ENCODE results near the gene TXNRD1.
"Not testable (repeated sequence)": the region's sequence is repeated elsewhere in the genome, so short reads cannot be mapped to it uniquely, and the experiment has no call there.

The TXNRD1 gene

DNA sequence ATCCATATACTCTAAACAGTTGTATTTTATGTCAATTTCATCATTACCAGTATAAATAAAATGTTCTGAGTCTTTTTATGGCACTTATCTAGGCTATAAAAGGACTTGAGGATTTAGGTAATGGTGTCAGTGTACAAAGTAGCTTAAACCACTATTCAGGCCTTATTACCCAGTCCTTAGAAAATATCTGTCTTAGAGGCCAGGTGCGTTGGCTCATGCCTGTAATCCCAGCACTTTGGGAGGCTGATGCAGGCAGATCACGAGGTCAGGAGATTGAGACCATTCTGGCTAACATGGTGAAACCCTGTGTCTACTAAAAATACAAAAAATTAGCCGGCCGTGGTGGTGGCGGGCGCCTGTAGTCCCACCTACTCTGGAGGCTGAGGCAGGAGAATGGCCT, 112.7 kb downstream of the TXNRD1 start:
- not testable (repeated sequence) for DNase-seq (ENCODE audit: low spot score)

DNA sequence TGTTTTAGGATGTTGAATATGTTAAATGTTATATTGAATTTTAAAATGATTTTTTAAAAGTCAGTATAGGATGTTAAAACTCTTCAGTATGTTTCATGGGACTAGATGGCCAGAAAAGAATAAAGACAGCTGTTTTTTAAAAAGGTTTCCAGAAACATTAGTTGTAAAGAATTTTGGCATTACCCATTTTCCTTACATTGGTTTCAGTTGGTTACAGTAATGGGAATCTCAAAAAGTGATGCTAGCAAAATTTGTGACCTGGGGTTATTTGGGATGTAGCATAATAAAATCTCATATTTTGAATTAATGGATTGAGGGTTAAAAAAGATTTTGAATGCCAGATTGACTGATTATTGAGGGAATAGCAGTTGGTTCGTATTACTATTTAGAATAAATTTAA, 113.2 kb downstream of the TXNRD1 start:
- no peak for DNase-seq (ENCODE audit: low spot score)

DNA sequence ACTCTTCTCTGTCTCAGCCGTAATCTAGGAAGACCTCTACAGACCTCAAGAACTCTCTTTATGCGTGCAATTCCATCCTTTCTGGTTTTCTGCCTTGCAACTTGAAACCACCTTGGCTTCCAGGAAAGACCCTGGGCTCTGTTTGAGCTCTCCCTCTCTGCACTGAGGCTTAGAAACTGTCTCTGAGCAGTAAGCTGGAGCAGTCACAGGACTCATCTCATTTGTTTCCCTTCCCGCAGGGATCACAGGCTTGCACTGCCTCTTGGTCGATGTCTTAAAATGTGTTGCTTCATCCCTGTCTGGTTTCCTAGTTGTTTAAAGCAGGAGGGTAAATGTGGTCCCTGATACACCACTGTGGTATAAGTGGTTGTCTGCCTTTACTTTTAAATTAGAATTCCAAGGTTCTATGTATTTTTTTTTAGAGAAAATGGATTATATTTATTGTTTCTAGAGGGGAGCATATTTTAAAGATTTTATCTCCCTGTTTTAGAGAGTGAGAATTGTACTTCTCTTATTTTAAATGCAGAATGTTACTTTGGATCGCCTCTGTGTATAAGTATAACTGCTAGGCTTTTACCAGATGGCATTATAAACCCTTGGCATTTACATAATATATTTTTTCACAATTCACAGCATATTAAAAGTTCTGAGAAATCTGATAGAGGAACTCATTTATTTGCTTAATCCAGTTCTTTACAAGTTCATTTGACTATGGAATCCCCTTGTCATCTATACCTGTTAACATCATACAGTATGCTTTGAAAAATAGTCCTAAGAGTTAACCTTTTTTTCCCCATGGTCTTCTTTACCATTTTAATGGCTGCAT, 114.3 kb downstream of the TXNRD1 start:
- no peak for DNase-seq (ENCODE audit: low spot score)

DNA sequence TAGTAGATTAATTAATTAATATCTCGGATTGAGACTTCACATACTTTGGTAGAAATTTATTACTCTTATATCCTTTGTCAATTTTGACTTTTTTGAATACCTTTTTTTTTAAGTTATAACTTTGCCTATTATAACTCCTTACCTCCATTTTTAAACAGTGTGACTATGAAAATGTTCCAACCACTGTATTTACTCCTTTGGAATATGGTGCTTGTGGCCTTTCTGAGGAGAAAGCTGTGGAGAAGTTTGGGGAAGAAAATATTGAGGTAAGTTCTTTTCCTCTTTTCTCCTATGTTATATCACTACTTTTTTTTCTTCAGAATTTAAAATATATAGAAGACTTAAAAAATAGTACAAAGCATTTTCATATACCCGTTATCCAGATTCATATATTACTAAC, 115.8 kb downstream of the TXNRD1 start:
- no peak for DNase-seq (ENCODE audit: low spot score)

DNA sequence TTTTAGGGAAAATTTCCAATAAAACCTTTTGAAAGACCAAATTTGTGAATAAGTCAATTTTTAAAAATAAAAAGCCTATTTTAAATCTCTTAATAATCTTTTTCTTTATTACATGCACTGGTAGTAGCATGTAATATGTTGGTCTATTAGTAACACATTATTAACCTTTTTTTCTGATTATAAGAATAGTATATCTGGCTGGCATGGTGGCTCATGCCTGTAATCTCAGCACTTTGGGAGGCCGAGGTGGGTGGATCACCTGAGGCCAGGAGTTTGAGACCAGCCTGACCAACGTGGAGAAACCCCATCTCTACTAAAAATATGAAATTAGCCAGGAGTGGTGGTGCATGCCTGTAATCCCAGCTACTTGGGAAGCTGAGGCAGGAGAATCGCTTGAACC, 116.7 kb downstream of the TXNRD1 start:
- not testable (repeated sequence) for DNase-seq (ENCODE audit: low spot score)

DNA sequence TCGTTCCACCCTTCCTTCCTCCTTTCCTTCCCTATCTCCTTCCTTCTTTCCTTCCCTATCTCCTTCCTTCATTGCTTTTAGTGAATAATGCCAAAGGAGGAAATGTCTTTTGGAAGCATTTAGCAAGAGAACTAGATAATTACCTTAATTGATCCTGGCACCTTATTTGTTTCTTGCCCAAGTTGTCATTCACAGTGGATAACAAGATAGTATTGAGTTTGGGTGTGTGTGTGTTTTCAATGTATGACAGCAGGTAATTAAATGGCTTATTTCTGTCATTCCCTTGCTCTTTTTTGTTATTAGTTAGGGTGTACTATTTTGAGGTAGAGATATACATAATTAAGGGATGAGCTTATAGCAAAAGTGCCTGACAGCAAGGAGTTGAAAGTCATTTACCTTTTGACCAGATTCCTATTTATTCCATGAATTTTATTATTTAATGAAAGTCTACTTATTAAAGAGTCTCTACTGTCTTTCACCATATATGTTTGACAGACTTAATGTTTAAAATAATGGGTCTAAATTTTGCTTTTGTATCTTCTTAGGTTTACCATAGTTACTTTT, 118.2 kb downstream of the TXNRD1 start:
- DNase-seq (ENCODE audit: low spot score), result no peak

DNA sequence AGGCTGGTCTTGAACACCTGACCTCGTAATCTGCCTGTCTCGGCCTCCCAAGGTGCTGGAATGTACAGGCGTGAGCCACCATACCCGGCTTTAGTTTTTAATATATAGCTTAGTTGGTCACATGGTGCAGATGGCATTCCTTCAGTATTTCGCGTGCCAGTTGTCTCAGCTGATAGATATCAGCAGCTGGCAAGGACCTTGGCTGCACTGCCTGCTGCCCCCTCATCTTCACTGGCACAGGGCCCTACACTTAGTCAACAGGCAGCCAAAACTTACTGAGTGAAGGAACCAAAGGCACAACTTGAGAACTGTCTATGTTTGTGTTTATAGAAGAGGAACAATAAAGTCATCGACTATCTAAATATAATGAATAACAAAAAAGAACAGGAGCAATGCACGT, 119.0 kb downstream of the TXNRD1 start:
- no peak for DNase-seq (ENCODE audit: low spot score)

DNA sequence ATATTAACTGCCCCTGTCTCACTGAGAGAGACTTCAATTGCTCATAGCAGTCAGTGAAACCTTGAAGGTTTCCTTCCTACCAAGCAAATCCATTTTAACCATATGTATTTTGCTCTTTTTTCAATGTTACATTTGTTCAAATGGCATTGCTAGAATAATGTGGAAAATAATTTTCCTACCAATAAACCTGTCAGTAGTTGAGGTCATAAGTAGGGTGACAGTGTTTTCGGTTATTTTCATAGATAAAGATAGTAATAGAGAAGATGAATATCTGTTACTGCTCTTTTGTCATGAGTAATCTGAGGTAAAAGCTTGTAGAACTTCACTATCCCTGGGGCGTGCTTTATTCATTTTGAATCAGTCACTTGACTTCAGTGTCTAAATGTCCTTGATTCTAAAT, 120.5 kb downstream of the TXNRD1 start:
- DNase-seq (ENCODE audit: low spot score), result no peak

DNA sequence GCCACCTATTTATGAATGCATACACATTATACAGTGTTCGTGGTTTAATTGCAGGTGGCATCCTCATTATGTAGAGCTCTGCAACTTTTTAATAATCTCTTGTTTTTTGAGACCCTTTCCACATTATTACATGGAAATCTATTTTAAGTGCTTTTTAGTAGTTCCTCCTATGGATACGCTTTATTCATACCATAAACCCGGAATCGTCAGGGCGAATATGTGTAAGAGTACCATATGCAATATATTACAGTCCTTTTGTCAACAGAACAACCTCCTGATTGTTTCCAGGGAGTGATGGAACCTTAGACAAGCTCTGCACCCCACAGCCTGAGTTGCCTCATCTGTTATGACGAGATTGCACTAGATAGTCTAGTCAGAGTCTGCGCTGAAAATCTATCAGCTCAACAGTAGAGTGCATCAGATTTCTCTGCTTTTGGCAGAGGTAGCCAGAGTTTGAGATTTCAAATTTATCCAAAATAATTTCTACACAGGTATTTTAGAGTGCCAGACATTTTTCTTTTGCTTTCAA, 121.5 kb downstream of the TXNRD1 start:
- no peak for DNase-seq (ENCODE audit: low spot score)

DNA sequence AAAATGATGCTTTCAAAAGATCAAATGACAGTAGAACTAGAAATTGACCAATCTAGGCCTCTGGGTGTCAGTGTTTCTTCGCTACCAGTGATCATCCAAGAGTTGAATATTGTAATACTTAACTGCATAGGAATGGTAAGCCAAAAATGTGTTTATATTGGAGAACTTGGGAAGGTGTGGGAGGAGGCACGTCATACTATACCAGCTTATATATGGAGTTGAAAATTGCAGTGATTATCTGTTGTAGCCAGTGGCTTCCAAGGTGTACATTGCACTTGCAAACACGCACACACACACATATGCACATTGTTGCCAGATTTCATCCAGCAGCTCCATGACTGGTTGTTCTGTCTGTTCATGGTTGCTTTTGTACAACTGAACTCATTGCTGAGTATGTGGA, 124.1 kb downstream of the TXNRD1 start:
- no peak for DNase-seq (ENCODE audit: low spot score)

DNA sequence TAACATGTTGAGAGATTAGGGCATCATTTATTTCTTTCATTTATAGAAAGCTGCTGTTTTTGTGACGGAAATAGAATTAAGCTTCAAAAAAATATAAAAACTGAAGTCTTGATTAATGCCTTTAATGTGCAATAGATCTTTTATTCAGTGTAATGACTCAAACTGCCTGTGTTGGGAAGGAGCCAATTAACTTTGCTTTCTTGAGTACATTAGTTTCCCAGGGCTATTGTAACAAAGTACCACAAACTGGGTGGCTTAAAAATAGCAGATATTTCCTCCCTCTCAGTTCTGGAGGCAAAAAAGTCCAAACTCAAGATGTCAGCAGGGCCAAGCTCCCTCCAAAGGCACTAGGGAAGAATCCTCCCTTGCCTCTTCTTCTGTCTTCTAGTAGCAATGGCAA, 124.6 kb downstream of the TXNRD1 start:
- no peak for DNase-seq (ENCODE audit: low spot score)

DNA sequence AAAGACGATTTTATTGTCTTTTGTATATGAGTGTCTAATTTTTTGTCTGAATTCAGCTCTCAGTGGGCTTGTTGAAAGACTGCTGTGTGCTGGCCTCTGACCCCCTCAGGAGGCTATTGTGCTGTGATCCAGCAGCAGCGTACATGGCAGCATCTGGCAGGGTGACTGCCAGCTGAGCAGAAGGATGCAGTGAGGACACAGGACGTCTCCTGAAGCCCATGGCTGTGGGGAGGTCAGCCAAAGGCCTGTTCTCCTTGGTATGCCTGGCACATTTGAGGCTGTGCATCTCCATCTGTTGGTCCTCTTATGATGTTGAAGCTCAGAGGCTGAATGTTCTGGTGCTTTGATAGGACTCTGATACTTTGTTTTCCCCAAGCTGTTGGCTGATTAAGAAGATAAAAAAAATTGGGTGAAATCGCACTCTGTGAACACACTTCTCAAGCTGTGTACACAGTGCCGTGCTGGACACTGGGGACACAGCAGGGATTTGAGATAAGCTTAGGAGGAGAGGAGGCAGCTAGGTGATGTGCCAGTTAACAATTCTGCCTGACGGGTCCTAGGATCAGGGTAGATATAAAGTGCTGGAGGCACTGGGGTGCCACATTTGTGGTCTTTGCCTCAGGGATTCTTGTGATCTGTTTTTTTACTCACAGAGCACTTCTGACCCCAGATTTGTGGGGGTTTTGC, 125.5 kb downstream of the TXNRD1 start:
- DNase-seq (ENCODE audit: low spot score), result no peak

DNA sequence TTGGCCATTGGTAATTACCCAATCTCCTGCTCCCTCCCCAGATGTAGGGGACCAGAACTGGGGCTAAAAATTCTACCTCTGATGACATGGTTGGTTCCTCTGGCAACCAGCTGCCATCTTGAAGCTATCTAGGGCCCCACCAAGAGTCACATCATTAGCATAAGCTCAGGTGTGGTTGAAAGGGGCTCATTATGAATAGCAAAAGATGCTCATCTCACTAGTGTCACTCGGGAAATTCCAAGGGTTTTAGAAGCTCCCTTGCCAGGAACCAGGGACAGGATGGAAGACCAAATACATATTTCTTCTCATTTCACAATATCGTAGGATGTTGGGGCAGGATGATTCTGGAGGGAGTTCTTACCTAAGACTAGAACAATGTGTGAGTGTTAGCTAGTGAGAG, 126.6 kb downstream of the TXNRD1 start:
- DNase-seq (ENCODE audit: low spot score), result no peak

DNA sequence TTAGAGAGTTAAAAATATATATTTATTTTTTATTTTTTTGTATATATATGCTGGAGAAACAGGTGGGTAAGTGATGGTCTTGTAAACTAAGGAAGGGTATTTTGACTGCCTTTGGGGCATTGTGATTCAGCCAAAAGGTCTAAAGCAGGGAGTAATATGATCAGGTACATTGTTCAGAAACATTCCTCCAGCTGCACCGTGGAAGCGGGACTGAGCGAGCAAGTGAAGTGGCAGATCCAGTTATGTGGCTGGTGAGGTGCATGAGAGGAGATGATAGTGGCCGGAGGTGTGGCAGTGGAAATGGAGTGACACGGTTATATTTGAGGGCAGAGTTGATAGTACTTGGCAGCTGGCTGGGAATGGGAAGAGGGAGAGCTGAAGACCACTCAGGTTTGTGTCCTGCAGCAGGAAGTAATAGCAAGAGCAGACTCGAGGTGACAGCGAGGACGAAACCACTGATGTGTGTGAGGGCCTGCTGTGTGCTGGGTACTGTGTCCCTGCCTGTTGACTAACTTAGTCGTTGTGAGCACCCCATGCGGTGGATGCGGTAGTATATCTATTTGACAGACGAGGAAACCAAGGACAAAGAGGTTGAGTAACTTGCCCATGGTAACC, 127.2 kb downstream of the TXNRD1 start:
- DNase-seq (ENCODE audit: low spot score), result no peak

DNA sequence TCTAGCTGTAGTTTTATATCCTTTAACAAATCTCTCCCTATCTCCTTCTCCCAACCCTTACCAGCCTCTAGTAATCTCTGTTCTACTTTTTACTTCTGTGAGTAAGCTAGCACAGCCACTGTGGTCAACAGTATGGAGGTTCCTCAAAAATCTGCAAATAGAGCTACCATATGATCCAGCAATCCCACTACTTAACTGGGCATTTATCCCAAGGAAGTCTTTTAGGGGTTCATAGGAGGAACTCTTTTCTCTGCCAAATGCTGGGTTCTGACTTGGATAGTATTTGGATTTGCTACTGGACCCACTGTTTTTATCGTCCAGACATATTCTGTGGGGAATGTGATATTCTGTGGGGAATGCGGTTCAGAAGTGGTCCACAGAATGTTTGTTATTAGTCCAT, 129.1 kb downstream of the TXNRD1 start:
- no peak for DNase-seq (ENCODE audit: low spot score)

DNA sequence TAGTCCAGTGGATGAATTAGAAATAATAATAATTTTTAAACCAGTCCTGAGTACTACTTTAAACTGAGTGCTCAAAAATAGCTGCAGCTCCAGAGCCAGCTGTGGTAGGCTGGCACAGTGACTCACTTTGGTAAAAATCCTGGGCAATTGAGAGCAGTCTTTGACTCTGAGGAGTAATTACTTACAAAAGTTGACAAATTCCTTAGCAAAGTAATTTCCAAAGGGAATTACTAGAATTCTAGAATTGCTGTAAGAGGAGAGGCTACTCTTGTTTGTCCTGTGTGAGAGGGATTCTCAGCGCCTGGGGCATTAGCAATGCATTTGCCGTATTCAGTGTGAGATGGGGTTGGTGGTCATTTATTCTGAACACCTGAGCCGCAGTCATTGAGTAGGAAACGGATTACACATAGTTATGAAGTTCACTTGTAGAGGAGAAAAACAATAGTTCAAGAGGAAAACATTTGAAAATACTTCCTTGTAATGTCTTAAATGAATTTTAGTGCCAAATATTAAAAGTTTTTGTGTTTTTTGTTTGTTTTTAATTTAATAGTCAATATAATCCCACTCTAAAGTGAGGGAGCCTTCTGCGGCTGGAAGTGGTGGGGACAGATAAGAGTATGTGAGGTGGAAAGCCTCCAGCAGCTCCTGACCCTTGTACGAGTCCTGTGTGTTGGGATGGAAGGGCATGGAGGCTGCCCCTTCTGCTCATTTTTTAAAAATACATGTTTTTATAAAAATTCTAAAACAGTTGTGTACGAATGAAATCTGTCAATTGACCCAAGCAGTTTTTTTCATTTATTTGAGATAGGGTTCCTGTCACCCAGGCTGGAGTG, 129.9 kb downstream of the TXNRD1 start:
- DNase-seq (ENCODE audit: low spot score), result no peak

DNA sequence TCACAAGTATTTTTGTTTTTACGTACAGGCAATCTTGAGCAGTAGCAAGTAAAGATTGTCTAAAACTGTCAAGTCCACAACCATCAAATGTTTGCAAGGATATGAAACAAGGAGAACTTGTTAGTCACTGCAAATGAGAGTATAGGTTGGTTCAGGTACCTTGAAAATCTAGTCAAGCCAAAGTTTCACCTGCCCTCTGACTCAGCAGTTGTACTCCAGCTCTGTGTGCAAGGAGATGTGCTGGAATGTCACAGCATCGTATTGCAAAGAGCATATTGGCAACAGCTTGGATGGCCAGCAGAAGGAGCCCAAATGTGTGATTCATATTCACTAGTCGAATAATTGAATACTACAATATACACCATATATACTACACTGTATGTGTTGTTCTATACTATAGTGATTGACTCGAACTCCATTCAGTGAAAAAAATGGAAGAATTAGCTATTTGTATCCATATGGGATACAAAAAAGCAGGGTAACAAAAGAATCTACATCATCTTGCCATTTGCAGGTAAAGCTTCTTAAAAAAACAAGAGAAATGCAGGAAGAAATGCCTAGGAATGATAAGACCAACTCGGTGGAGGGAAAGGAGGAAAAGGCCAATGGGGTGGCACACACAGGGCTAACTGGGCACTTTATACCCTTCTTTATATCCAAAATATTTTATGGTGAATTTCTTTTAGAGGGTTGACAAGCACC, 131.9 kb downstream of the TXNRD1 start:
- no peak for DNase-seq (ENCODE audit: low spot score)

DNA sequence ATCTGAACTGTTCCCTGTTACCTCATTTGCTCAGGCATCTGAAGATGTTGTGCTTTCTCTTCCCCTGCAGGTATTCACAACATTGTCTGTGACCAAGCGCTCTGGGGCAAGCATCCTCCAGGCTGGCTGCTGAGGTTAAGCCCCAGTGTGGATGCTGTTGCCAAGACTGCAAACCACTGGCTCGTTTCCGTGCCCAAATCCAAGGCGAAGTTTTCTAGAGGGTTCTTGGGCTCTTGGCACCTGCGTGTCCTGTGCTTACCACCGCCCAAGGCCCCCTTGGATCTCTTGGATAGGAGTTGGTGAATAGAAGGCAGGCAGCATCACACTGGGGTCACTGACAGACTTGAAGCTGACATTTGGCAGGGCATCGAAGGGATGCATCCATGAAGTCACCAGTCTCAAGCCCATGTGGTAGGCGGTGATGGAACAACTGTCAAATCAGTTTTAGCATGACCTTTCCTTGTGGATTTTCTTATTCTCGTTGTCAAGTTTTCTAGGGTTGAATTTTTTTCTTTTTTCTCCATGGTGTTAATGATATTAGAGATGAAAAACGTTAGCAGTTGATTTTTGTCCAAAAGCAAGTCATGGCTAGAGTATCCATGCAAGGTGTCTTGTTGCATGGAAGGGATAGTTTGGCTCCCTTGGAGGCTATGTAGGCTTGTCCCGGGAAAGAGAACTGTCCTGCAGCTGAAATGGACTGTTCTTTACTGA, 132.9 kb downstream of the TXNRD1 start:
- no peak for DNase-seq (ENCODE audit: low spot score)

DNA sequence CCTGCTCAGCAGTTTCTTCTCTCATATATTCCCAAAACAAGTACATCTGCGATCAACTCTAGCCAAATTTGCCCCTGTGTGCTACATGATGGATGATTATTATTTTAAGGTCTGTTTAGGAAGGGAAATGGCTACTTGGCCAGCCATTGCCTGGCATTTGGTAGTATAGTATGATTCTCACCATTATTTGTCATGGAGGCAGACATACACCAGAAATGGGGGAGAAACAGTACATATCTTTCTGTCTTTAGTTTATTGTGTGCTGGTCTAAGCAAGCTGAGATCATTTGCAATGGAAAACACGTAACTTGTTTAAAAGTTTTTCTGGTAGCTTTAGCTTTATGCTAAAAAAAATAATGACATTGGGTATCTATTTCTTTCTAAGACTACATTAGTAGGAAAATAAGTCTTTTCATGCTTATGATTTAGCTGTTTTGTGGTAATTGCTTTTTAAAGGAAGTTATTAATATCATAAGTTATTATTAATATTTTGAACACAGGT, 133.5 kb downstream of the TXNRD1 start:
- no peak for DNase-seq (ENCODE audit: low spot score)

All from AG08395 (cell line).